CD4-positive, alpha-beta T cell (primary cell): ENCODE data around the gene RAD21L1. TPM values are rescaled to one million over a fixed set of nuclear protein-coding genes. Genes with fewer than 3 reads are reported as not detected.

Experiments
- ATAC-seq: fragments of 200-7000 bp; cut with Tn5 transposase; one replicate; pipeline ENCODE4 v1.10.0; 2022; ENCODE audit warnings: mild to moderate bottlenecking; ENCODE audit not compliant: poor library complexity
- CTCF ChIA-PET: fragments of 350-600 bp; sonication (Branson Sonifier 250); formaldehyde crosslinking; loops from one replicate; lab custom pipeline; 2021; ENCODE audit warnings: antibody characterized with exemption, inconsistent platforms; lab: Charles Lee
- POLR2A ChIA-PET: fragments of 350-600 bp; sonication (Branson Sonifier 250); formaldehyde crosslinking; loops from one replicate; lab custom pipeline; 2021; ENCODE audit warnings: antibody characterized with exemption, inconsistent platforms; lab: Charles Lee
- DNase-seq, 14 experiments: peaks; one replicate each; pipeline ENCODE4 v3.0.0-alpha.2; 2013 to 2020; ENCODE audit warnings: mixed read lengths in 2 of 14
- H3K27ac ChIP-seq, 2 donors: one replicate each; pipeline versions ENCODE4 v1.5.1 to v1.7.0; 2013; ENCODE audit warnings: low read length in 2 of 2, low read depth in 1 of 2, mild to moderate bottlenecking in 1 of 2
- H3K27me3 ChIP-seq, 2 experiments: 1 replicate in 1 of 2; 2 replicates in 1 of 2; pipeline versions ENCODE4 v1.6.1 to v1.7.0; 2013; ENCODE audit warnings: low read length in 2 of 2, control low read depth in 1 of 2, mild to moderate bottlenecking in 1 of 2, moderate library complexity in 1 of 2; ENCODE audit not compliant: insufficient read depth in 2 of 2, control insufficient read depth in 1 of 2
- H3K36me3 ChIP-seq: one replicate; pipeline ENCODE4 v1.6.1; 2013; ENCODE audit warnings: low read length, control low read depth; ENCODE audit not compliant: insufficient read depth
- H3K4me1 ChIP-seq: one replicate; pipeline ENCODE4 v1.6.1; 2013; ENCODE audit warnings: low read length, control low read depth; ENCODE audit not compliant: insufficient read depth
- H3K4me3 ChIP-seq: one replicate; pipeline ENCODE4 v1.5.1; 2013; ENCODE audit warnings: mild to moderate bottlenecking, low read length, moderate library complexity
- H3K9me3 ChIP-seq, 2 experiments: 1 replicate in 1 of 2; 2 replicates in 1 of 2; pipeline versions ENCODE4 v1.6.1 to v1.7.0; 2013; ENCODE audit warnings: low read length in 2 of 2, mild to moderate bottlenecking in 2 of 2, control low read depth in 1 of 2, moderate library complexity in 1 of 2; ENCODE audit not compliant: control insufficient read depth in 1 of 2, insufficient read depth in 1 of 2
- H3K27ac Mint-ChIP-seq: one replicate; pipeline ENCODE4 v1.8.0; 2020; ENCODE audit warnings: mixed read lengths
- H3K27me3 Mint-ChIP-seq: one replicate; pipeline ENCODE4 v1.8.0; 2021; ENCODE audit warnings: mixed read lengths
- H3K36me3 Mint-ChIP-seq: one replicate; pipeline ENCODE4 v1.8.0; 2021; ENCODE audit warnings: low read depth, mixed read lengths
- H3K4me1 Mint-ChIP-seq: one replicate; pipeline ENCODE4 v1.8.0; 2021; ENCODE audit warnings: low read depth, mixed read lengths
- H3K4me3 Mint-ChIP-seq: one replicate; pipeline ENCODE4 v1.8.0; 2020; ENCODE audit warnings: mild to moderate bottlenecking, mixed read lengths
- H3K9me3 Mint-ChIP-seq: one replicate; pipeline ENCODE4 v1.8.0; 2020; ENCODE audit warnings: mixed read lengths
- CTCF ChIP-seq: fragments of 200-600 bp; IDR thresholded peaks from one replicate; pipeline ENCODE4 v1.8.0; 2022; ENCODE audit warnings: antibody characterized with exemption, mild to moderate bottlenecking
- intact Hi-C, 2 experiments: fragments of 100-400 bp; cut with DNase I in 1 of 2; cut with micrococcal nuclease in 1 of 2; formaldehyde crosslinking; loops; one replicate each; pipeline versions ENCODE4 v1.15.1 to v1.9.0; 2023 to 2025; cut with DNase I, micrococcal nuclease
- total RNA-seq, 174 experiments: library from RNA in 2 of 174; stranded (reverse) in 2 of 174; gene quantifications; one replicate each; pipeline ENCODE4 v1.2.3 and lab custom pipeline; 2021 to 2026

RAD21L1 gene
- total RNA-seq, 2 experiments from 2014 or later = 0.58 TPM; not detected in 1

- Mint-ChIP-seq H3K27ac (peak overlapping the region; percentile 82), H3K4me3 (peak overlapping the region; percentile 54), H3K27me3 (no peaks in the 10 kb centered on the region), H3K36me3 (peaks cover 6% of the 10 kb centered on the region), H3K9me3 (no peaks in the 10 kb centered on the region), H3K4me1 (peaks cover 79% of the 10 kb centered on the region)
- POLR2A ChIA-PET = interaction anchor here (0.6 to 1.8 kb wide), 9 partner anchors 14 to 134 kb away, joined by 3 to 13 read pairs (median 4); partner anchors contain the start of genes RAD21L1 and SNPH
- no peaks in the 10 kb centered on the region for H3K27me3 ChIP-seq
- peak overlapping the region; percentile 10 for H3K4me3 ChIP-seq
- no peaks in the 10 kb centered on the region for H3K9me3 ChIP-seq
- DNase-seq (peak in 13 of 14 experiments; percentile 15 to 75 (median 54)), ATAC-seq (peak; percentile 91)
- no peaks in the 10 kb centered on the region for H3K36me3 ChIP-seq
- intact Hi-C loops = loop anchor here in 1 of 2 experiments (2.0 kb wide), 1 partner anchor 20 kb away; the partner anchor contains the start of gene SNPH
- peaks cover 28% of the 10 kb centered on the region for H3K4me1 ChIP-seq
- peak overlapping the region; percentile 31 to 48 for H3K27ac ChIP-seq
- TF ChIP-seq CTCF = no peak
- CTCF ChIA-PET = interaction anchor here (0.8 kb wide), 1 partner anchor 15 kb away, joined by 4 read pairs; no protein-coding TSS in a partner anchor
These were observed 60.6 kb downstream of the RAD21L1 start for GRCh38 chr20:1286267-1287024.

GRCh38 chr20:1287306-1287705 lies 61.5 kb downstream of the RAD21L1 start:
- H3K4me1 ChIP-seq = peaks cover 22% of the 10 kb centered on the region
- peaks cover 4% of the 10 kb centered on the region for H3K36me3 Mint-ChIP-seq
- ATAC-seq (peak; percentile 17), DNase-seq (peak in 2 of 14 experiments; percentile 21 to 28)
- peaks cover 83% of the 10 kb centered on the region for H3K4me1 Mint-ChIP-seq
- no peak for TF ChIP-seq CTCF
- H3K4me3 Mint-ChIP-seq = peak overlapping the region; percentile 54
- H3K27me3 Mint-ChIP-seq = no peaks in the 10 kb centered on the region
- CTCF ChIA-PET = no interaction called here
- H3K9me3 Mint-ChIP-seq = no peaks in the 10 kb centered on the region
- POLR2A ChIA-PET = interaction anchor here (0.6 to 1.8 kb wide), 9 partner anchors 10 to 133 kb away, joined by 3 to 13 read pairs (median 3); partner anchors contain the start of genes RAD21L1 and SNPH
- no peaks in the 10 kb centered on the region for H3K9me3 ChIP-seq
- no peaks in the 10 kb centered on the region for H3K36me3 ChIP-seq
- no peak overlapping the region for H3K4me3 ChIP-seq
- peak overlapping the region; percentile 31 to 48 for H3K27ac ChIP-seq
- no peaks in the 10 kb centered on the region for H3K27me3 ChIP-seq
- H3K27ac Mint-ChIP-seq = peak overlapping the region; percentile 82
- intact Hi-C loops = loop anchor here in 1 of 2 experiments (2.0 kb wide), 1 partner anchor 21 kb away; the partner anchor contains the start of gene SNPH

- POLR2A ChIA-PET = interaction anchor here (0.5 to 1.8 kb wide), 4 partner anchors 9 to 65 kb away, joined by 3 to 11 read pairs (median 3); no protein-coding TSS in a partner anchor
- H3K4me1 Mint-ChIP-seq = peaks cover 83% of the 10 kb centered on the region
- CTCF ChIA-PET = no interaction called here
- no peaks in the 10 kb centered on the region for H3K27me3 Mint-ChIP-seq
- Histone ChIP-seq H3K9me3 (no peaks in the 10 kb centered on the region), H3K36me3 (no peaks in the 10 kb centered on the region), H3K4me3 (no peak overlapping the region), H3K4me1 (peaks cover 22% of the 10 kb centered on the region), H3K27me3 (no peaks in the 10 kb centered on the region), H3K27ac (no peak overlapping the region)
- peaks cover 3% of the 10 kb centered on the region for H3K36me3 Mint-ChIP-seq
- no peak for DNase-seq
- no peak overlapping the region for H3K4me3 Mint-ChIP-seq
- TF ChIP-seq CTCF = no peak
- intact Hi-C loops = loop anchor here in 1 of 2 experiments (2.0 kb wide), 1 partner anchor 21 kb away; the partner anchor contains the start of gene SNPH
- H3K27ac Mint-ChIP-seq = peak overlapping the region; percentile 82
- no peak for ATAC-seq
- no peaks in the 10 kb centered on the region for H3K9me3 Mint-ChIP-seq
These were observed 62.1 kb downstream of the RAD21L1 start for GRCh38 chr20:1287787-1288569.
